GM23338 (cell line): ENCODE measurements around the gene PYGB. TPM values are rescaled to one million over a fixed set of nuclear protein-coding genes. Genes with fewer than 3 reads are reported as not detected.

Experiments
- ATAC-seq: fragments of 200-7000 bp; cut with Tn5 transposase; 3 replicates; pipeline ENCODE4 v1.9.1; 2020
- DNase-seq: peaks from one replicate; pipeline ENCODE4 v3.0.0-alpha.2; 2015; ENCODE audit warnings: low spot score
- H2AFZ ChIP-seq: fragments of 200-600 bp; sonication (generic); 2 replicates; pipeline ENCODE4 v1.8.0; 2016; ENCODE audit warnings: antibody characterized with exemption, mild to moderate bottlenecking, moderate library complexity
- H3F3A ChIP-seq: fragments of 200-600 bp; sonication (generic); replicated peaks from 2 replicates; pipeline ENCODE4 v1.8.0; 2017; ENCODE audit warnings: antibody characterized with exemption, mixed run types, low read depth
- H3K27ac ChIP-seq: fragments of 200-600 bp; sonication (generic); 2 replicates; pipeline ENCODE4 v1.6.1; 2016; ENCODE audit warnings: low read depth
- H3K27me3 ChIP-seq: fragments of 200-600 bp; sonication (generic); 2 replicates; pipeline ENCODE4 v1.8.0; 2016; ENCODE audit warnings: mild to moderate bottlenecking, mixed run types, moderate library complexity; ENCODE audit not compliant: insufficient read depth
- H3K36me3 ChIP-seq: fragments of 200-600 bp; sonication (generic); 2 replicates; pipeline ENCODE4 v1.8.0; 2016; ENCODE audit warnings: mild to moderate bottlenecking; ENCODE audit not compliant: insufficient read depth
- H3K4me1 ChIP-seq: fragments of 200-600 bp; sonication (generic); 2 replicates; pipeline ENCODE4 v1.8.0; 2016; ENCODE audit warnings: mild to moderate bottlenecking, moderate library complexity; ENCODE audit not compliant: insufficient read depth
- H3K4me2 ChIP-seq: fragments of 200-600 bp; sonication (generic); 2 replicates; pipeline ENCODE4 v1.7.1; 2017; ENCODE audit warnings: mixed run types
- H3K4me3 ChIP-seq: fragments of 200-600 bp; sonication (generic); 2 replicates; pipeline ENCODE4 v1.6.1; 2016; ENCODE audit warnings: mixed run types
- H3K79me2 ChIP-seq: fragments of 200-600 bp; sonication (generic); replicated peaks from 2 replicates; pipeline ENCODE4 v1.8.0; 2017; ENCODE audit warnings: mild to moderate bottlenecking; ENCODE audit not compliant: insufficient read depth
- H3K9me2 ChIP-seq: fragments of 200-600 bp; sonication (generic); 2 replicates; pipeline ENCODE4 v1.8.0; 2017; ENCODE audit not compliant: insufficient read depth
- H4K20me1 ChIP-seq: fragments of 200-600 bp; sonication (generic); replicated peaks from 2 replicates; pipeline ENCODE4 v1.8.0; 2017; ENCODE audit warnings: mild to moderate bottlenecking; ENCODE audit not compliant: insufficient read depth
- H3K27ac Mint-ChIP-seq: 2 replicates; pipeline ENCODE4 v1.8.0; 2020; ENCODE audit warnings: inconsistent platforms, mild to moderate bottlenecking, moderate library complexity, mixed read lengths
- H3K27me3 Mint-ChIP-seq: 3 replicates; pipeline ENCODE4 v1.8.0; 2022; ENCODE audit warnings: low read depth, mild to moderate bottlenecking, moderate library complexity, mixed read lengths, inconsistent platforms; ENCODE audit not compliant: insufficient read depth, poor library complexity
- H3K36me3 Mint-ChIP-seq: 3 replicates; pipeline ENCODE4 v1.8.0; 2021; ENCODE audit warnings: low read depth, mild to moderate bottlenecking, inconsistent platforms, moderate library complexity, mixed read lengths
- H3K4me1 Mint-ChIP-seq: 3 replicates; pipeline ENCODE4 v1.8.0; 2020; ENCODE audit warnings: mild to moderate bottlenecking, inconsistent platforms, mixed read lengths
- H3K4me3 Mint-ChIP-seq: 3 replicates; pipeline ENCODE4 v1.8.0; 2021; ENCODE audit warnings: moderate library complexity, mild to moderate bottlenecking, inconsistent platforms, mixed read lengths
- H3K9me3 Mint-ChIP-seq: 3 replicates; pipeline ENCODE4 v1.8.0; 2020; ENCODE audit warnings: moderate library complexity, mild to moderate bottlenecking, inconsistent platforms, mixed read lengths
- NANOG ChIP-seq: IDR thresholded peaks from 2 replicates; pipeline ENCODE4 v1.6.1; 2016; ENCODE audit warnings: antibody characterized with exemption, borderline replicate concordance
- STAT1 ChIP-seq: IDR thresholded peaks from one replicate; pipeline ENCODE4 v1.6.1; 2016; ENCODE audit warnings: antibody characterized with exemption; ENCODE audit not compliant: unreplicated experiment
- ZNF331 ChIP-seq: fragments of 250-450 bp; sonication (Bioruptor Pico); IDR thresholded peaks from 2 replicates; pipeline ENCODE4 v1.5.0; 2020; ENCODE audit warnings: low read depth, mild to moderate bottlenecking, moderate library complexity
- polyA plus RNA-seq: library from polyadenylated mRNA; unstranded; fragments of >200 nt; fragmentation: Nextera tagmentation; extraction: Ambion mirVana; gene quantifications from 2 replicates; pipeline ENCODE4 v1.2.1, GENCODE V29; 2016
- total RNA-seq: library from RNA; depleted of rRNA; stranded (reverse); fragments of >200 nt; shearing (Covaris generic); gene quantifications from 2 replicates; pipeline ENCODE4 v1.2.3, GENCODE V29; 2014
- TF ChIP-seq, protein P1 (sequence below): IDR thresholded peaks from 2 replicates; pipeline ENCODE4 v1.6.1; 2016; ENCODE audit warnings: antibody characterized with exemption
- TF ChIP-seq, protein P2 (sequence below), 2 experiments: fragments of 200-600 bp in 1 of 2; sonication (generic) in 1 of 2; conservative IDR thresholded peaks; 2 replicates each; pipeline versions ENCODE4 v1.5.1 to v1.6.1; 2016 to 2017; ENCODE audit warnings: antibody characterized with exemption in 2 of 2, low read depth in 2 of 2, mild to moderate bottlenecking in 2 of 2, moderate library complexity in 1 of 2
- TF ChIP-seq, protein P3 (sequence below): fragments of 250-450 bp; sonication (Bioruptor Pico); IDR thresholded peaks from 2 replicates; pipeline ENCODE4 v1.5.0; 2020; ENCODE audit warnings: mild to moderate bottlenecking, moderate library complexity

PYGB gene
- total and polyA plus RNA-seq, 2 experiments from 2014 or later: 15.6 to 64.0 TPM

DNA sequence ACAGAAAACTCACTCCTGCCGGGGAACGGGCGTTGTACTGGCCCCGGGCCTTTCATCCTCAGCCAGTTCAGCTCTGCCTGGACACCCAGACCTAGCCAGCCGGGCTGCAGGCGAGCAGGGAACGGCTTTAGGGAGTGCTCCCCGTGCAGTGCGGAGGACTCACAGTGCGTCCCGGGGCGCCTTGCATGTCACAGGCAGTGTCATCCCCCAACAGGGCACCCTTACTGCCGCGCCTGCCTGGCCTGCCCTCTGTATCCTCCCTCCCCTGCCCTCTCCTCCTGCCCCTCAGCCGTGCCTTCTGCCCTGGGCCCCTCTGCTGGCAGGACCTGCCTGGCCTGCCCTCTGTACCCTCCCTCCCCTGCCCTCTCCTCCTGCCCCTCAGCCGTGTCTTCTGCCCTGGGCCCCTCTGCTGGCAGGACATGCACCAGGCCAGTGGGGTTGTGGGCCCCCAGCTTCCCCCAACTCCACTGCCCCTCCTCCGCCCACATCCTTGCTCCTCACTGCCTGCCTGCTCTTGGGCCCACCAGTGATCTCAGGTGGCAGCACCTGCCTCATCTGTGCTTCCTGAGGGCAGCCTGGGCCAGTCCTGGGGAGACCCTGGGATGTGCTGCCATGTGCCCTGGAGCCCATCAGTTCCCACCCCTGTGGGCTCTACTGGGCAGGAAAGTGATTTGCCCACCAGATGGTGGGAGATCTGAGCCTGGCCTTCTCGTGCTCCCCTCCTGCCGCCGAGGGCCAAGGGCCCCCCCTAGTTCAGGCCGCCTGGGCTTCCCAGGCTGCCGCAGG, 43.0 kb downstream of the PYGB start:
- H4K20me1 ChIP-seq: 0 out of 2 replicates have a peak, but pooled peaks cover 3% of the 10 kb centered on the region
- no peak overlapping the region for H3K27ac ChIP-seq

DNA sequence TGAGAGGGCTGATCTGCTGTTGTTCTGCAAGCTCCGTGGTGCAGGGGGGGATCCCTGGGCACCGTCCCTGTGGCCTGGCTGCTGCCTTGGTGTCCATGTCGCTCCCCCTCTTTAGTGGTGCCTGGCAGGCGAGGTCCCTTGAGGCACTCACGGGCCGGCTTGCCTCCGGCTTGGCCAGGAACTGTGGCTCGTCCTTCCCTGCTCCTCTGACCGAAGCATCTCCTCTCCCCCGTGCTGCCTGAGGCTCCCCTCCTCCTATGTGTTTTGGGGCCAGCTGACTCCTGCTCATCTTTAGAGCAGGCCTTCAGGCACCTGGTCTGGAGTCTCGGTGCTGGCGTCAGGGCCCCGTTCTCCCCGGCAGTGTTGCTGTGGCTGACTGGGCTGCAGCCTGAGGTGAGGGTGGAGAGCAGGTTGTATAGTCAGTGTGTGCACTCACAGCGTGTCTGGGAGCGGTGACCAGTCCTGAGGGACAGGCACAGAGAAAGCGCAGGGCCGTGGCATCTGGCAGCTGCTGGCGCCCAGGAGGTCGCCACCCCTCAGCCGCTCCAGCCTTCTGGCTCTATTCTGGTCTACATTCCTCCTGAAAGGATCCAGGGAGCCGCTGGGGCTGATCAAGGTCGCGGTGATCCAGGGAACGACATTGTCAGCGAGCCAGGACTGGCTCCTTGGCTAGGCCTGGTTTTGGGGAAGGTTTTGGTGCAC, 43.7 kb downstream of the PYGB start:
- no peak overlapping the region for H2AFZ ChIP-seq
- Mint-ChIP-seq H3K9me3 (no peaks in the 10 kb centered on the region; the same call in 1 of the 3 replicates), H3K36me3 (peaks cover 44% of the 10 kb centered on the region), H3K4me1 (peaks cover 15% of the 10 kb centered on the region), H3K27me3 (peaks cover 30% of the 10 kb centered on the region), H3K27ac (no peak overlapping the region), H3K4me3 (no peak overlapping the region)
- H3F3A ChIP-seq: peaks cover 9% of the 10 kb centered on the region; the same call in 1 of the 2 replicates
- H3K27me3 ChIP-seq: no peaks in the 10 kb centered on the region
- no peak overlapping the region for H3K4me3 ChIP-seq
- H3K4me1 ChIP-seq: peaks cover 5% of the 10 kb centered on the region; the same call in 1 of the 2 replicates
- H3K79me2 ChIP-seq: no peaks in the 10 kb centered on the region
- no peaks in the 10 kb centered on the region for H3K9me2 ChIP-seq
- ATAC-seq (no peak), DNase-seq (no peak)
- H4K20me1 ChIP-seq: 0 out of 2 replicates have a peak, but pooled peaks cover 3% of the 10 kb centered on the region
- H3K36me3 ChIP-seq: peaks cover 4% of the 10 kb centered on the region; the same call in 1 of the 2 replicates
- TF ChIP-seq, protein P1, sequence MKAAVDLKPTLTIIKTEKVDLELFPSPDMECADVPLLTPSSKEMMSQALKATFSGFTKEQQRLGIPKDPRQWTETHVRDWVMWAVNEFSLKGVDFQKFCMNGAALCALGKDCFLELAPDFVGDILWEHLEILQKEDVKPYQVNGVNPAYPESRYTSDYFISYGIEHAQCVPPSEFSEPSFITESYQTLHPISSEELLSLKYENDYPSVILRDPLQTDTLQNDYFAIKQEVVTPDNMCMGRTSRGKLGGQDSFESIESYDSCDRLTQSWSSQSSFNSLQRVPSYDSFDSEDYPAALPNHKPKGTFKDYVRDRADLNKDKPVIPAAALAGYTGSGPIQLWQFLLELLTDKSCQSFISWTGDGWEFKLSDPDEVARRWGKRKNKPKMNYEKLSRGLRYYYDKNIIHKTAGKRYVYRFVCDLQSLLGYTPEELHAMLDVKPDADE: no peak
- TF ChIP-seq, protein P2, sequence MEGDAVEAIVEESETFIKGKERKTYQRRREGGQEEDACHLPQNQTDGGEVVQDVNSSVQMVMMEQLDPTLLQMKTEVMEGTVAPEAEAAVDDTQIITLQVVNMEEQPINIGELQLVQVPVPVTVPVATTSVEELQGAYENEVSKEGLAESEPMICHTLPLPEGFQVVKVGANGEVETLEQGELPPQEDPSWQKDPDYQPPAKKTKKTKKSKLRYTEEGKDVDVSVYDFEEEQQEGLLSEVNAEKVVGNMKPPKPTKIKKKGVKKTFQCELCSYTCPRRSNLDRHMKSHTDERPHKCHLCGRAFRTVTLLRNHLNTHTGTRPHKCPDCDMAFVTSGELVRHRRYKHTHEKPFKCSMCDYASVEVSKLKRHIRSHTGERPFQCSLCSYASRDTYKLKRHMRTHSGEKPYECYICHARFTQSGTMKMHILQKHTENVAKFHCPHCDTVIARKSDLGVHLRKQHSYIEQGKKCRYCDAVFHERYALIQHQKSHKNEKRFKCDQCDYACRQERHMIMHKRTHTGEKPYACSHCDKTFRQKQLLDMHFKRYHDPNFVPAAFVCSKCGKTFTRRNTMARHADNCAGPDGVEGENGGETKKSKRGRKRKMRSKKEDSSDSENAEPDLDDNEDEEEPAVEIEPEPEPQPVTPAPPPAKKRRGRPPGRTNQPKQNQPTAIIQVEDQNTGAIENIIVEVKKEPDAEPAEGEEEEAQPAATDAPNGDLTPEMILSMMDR (conservative IDR thresholded peaks at IDR 0.05; ENCODE audit: low read depth in 2 of 2): no peak
- TF ChIP-seq, protein P3, sequence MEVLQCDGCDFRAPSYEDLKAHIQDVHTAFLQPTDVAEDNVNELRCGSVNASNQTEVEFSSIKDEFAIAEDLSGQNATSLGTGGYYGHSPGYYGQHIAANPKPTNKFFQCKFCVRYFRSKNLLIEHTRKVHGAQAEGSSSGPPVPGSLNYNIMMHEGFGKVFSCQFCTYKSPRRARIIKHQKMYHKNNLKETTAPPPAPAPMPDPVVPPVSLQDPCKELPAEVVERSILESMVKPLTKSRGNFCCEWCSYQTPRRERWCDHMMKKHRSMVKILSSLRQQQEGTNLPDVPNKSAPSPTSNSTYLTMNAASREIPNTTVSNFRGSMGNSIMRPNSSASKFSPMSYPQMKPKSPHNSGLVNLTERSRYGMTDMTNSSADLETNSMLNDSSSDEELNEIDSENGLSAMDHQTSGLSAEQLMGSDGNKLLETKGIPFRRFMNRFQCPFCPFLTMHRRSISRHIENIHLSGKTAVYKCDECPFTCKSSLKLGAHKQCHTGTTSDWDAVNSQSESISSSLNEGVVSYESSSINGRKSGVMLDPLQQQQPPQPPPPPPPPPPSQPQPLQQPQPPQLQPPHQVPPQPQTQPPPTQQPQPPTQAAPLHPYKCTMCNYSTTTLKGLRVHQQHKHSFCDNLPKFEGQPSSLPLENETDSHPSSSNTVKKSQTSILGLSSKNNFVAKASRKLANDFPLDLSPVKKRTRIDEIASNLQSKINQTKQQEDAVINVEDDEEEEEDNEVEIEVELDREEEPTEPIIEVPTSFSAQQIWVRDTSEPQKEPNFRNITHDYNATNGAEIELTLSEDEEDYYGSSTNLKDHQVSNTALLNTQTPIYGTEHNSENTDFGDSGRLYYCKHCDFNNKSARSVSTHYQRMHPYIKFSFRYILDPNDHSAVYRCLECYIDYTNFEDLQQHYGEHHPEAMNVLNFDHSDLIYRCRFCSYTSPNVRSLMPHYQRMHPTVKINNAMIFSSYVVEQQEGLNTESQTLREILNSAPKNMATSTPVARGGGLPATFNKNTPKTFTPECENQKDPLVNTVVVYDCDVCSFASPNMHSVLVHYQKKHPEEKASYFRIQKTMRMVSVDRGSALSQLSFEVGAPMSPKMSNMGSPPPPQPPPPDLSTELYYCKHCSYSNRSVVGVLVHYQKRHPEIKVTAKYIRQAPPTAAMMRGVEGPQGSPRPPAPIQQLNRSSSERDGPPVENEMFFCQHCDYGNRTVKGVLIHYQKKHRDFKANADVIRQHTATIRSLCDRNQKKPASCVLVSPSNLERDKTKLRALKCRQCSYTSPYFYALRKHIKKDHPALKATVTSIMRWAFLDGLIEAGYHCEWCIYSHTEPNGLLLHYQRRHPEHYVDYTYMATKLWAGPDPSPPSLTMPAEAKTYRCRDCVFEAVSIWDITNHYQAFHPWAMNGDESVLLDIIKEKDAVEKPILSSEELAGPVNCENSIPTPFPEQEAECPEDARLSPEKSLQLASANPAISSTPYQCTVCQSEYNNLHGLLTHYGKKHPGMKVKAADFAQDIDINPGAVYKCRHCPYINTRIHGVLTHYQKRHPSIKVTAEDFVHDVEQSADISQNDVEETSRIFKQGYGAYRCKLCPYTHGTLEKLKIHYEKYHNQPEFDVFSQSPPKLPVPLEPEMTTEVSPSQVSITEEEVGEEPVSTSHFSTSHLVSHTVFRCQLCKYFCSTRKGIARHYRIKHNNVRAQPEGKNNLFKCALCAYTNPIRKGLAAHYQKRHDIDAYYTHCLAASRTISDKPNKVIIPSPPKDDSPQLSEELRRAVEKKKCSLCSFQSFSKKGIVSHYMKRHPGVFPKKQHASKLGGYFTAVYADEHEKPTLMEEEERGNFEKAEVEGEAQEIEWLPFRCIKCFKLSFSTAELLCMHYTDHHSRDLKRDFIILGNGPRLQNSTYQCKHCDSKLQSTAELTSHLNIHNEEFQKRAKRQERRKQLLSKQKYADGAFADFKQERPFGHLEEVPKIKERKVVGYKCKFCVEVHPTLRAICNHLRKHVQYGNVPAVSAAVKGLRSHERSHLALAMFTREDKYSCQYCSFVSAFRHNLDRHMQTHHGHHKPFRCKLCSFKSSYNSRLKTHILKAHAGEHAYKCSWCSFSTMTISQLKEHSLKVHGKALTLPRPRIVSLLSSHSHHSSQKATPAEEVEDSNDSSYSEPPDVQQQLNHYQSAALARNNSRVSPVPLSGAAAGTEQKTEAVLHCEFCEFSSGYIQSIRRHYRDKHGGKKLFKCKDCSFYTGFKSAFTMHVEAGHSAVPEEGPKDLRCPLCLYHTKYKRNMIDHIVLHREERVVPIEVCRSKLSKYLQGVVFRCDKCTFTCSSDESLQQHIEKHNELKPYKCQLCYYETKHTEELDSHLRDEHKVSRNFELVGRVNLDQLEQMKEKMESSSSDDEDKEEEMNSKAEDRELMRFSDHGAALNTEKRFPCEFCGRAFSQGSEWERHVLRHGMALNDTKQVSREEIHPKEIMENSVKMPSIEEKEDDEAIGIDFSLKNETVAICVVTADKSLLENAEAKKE (CRISPR knock-in tag): no peak
- no peak overlapping the region for H3K4me2 ChIP-seq
- H3K27ac ChIP-seq: no peak overlapping the region

More for the DNA sequence above, 43.0 kb downstream of the PYGB start:
- TF ChIP-seq ZNF331 (CRISPR knock-in tag) (no peak), NANOG (no peak), STAT1 (no peak)
- no peak overlapping the region for H2AFZ ChIP-seq
- H3K27me3 Mint-ChIP-seq: peaks cover 30% of the 10 kb centered on the region
- peaks cover 5% of the 10 kb centered on the region; the same call in 1 of the 2 replicates for H3K4me1 ChIP-seq
- no peak overlapping the region for H3K4me3 ChIP-seq
- DNase-seq (no peak), ATAC-seq (no peak)
- no peaks in the 10 kb centered on the region for H3K9me2 ChIP-seq
- H3K4me1 Mint-ChIP-seq: peaks cover 9% of the 10 kb centered on the region
- no peak overlapping the region for H3K27ac Mint-ChIP-seq
- no peaks in the 10 kb centered on the region; the same call in 1 of the 3 replicates for H3K9me3 Mint-ChIP-seq
- no peak overlapping the region for H3K4me2 ChIP-seq
- no peak overlapping the region for H3K4me3 Mint-ChIP-seq
- H3K36me3 Mint-ChIP-seq: peaks cover 43% of the 10 kb centered on the region
- peaks cover 9% of the 10 kb centered on the region; the same call in 1 of the 2 replicates for H3F3A ChIP-seq
- H3K27me3 ChIP-seq: no peaks in the 10 kb centered on the region
- no peaks in the 10 kb centered on the region for H3K79me2 ChIP-seq
- H3K36me3 ChIP-seq: no peaks in the 10 kb centered on the region; the same call in 1 of the 2 replicates
